ENCODE measurements around the gene SUPV3L1. TPM values are rescaled to one million over a fixed set of nuclear protein-coding genes. Genes with fewer than 3 reads are reported as not detected.
A peak's percentile ranks its signal among the peaks of the same experiment; 100 is the strongest.
"Not testable (repeated sequence)": the region's sequence is repeated elsewhere in the genome, so short reads cannot be mapped to it uniquely, and the experiment has no call there.

Gene SUPV3L1
- total RNA-seq, 1 donor from 2014 or later: 18.4 TPM

- no peak for DNase-seq (ENCODE audit: low read depth in 2 of 2)
These were observed 49.5 kb downstream of the SUPV3L1 start for GRCh38 chr10:69229616-69229916.

DNA sequence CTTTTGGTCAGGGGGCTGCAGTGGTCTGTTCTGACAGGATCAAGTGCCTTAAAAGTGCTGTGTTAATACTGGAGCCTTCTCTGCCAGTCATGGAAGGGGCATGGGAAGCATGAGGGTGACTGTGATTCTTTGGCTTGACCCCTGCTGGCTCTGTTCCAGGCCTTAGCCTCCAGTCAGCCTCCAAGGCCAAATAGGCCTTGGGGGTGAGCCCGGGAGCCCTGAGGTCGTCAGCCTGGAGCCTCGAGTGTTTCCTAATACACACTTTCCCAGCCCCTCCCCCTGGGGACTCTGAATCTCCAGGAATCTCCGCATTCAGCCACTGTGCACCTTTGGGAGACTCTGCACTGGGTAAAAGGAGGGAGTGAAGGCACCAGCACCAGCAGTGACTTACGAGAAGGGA is 50.1 kb downstream of the SUPV3L1 start:
- DNase-seq (ENCODE audit: low read depth in 2 of 2): no peak

DNA sequence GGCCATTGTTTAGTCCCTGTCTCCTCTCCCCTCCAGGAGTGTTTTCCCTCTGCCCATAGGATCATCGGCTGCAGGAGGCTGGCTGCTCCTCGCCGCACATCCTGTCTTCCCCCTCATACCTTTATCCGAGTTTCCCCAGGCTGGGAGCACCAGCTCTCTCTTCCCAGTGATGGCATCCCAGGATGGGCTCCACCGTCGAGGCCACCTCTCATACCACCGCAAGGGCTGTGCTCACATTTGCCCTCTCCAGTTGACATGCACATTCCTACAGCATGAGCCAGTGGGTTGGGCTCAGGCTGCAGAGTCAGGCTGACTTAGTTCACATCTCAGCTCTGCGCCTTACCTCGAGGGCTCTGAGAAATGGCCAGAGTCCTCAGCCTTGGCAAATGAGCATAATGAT is 52.2 kb downstream of the SUPV3L1 start:
- DNase-seq (ENCODE audit: low read depth in 2 of 2): no peak

DNA sequence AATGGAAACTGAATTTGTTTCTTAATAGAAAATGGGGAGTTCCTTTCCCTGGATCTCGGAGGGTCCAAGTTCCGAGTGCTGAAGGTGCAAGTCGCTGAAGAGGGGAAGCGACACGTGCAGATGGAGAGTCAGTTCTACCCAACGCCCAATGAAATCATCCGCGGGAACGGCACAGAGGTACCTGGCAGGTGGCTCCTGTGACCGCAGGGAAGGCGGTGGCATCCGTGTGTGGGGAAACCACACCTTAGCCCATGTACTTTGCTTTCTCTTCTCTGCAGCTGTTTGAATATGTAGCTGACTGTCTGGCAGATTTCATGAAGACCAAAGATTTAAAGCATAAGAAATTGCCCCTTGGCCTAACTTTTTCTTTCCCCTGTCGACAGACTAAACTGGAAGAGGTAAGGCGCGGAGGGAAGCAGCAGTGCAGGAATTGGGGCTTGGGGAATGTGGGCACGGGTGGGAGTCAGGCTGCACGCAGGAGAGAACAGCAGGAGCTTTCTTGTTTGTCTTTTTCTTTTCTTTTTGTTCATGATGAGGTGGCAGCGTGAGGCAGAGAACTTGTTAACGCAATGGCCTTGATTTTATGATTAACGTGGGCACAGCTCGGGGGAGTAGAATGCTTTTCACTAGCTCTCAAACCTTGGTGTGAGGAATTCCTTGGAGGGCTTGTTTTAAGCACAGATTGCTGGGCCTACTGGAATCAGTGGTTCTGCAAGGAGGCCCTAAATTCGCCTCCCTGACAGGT is 52.9 kb downstream of the SUPV3L1 start:
- DNase-seq (ENCODE audit: low read depth in 2 of 2): no peak

DNA sequence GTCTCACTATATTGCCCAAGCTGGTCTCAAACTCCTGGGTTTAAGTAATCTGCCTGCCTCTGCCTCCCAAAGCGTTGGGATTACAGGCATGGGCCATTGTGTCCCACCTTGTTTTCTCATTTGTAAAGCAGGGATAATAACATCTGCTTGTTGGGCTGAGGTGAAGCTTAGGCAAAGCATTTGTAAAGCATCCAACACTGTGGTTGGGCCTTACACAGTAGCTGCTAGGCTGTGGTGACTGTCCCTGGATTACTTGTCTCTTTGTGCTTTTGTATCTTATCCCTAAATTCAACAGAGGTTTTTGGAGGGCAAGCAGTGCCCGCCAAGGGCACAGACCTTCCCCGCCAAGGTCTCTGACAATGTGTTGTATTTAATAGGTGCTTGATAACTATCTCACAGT is 54.4 kb downstream of the SUPV3L1 start:
- DNase-seq (ENCODE audit: low read depth in 2 of 2): no peak

- DNase-seq (ENCODE audit: low read depth in 2 of 2): peak; percentile 48 to 74
These were observed 57.6 kb downstream of the SUPV3L1 start for GRCh38 chr10:69237528-69238159.

DNA sequence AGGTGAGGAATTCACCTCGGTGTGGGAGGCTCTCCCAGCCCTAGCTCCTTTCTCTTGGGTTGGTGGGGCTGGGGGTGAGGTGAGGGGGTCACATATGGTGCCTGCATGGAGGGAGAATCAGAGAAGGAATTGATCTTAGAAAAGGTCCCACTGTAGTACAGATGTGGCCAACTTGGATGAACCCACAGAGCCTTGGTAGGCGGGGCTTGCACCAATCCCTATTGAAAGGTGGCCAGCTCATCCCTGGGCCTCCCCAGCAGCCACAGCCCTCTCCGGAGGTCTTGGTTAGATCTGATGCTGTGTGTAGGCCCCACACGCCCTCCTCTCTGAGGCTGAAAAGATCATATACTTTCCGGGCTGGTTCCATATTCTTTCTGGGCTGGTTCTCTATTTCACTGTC is 59.1 kb downstream of the SUPV3L1 start:
- no peak for DNase-seq (ENCODE audit: low read depth in 2 of 2)

- DNase-seq (ENCODE audit: low read depth in 2 of 2): peak in 1 of 2 donors; percentile 24
These were observed 59.9 kb downstream of the SUPV3L1 start for GRCh38 chr10:69239816-69240434.

- no peak for DNase-seq (ENCODE audit: low read depth in 2 of 2)
These were observed 60.4 kb downstream of the SUPV3L1 start for GRCh38 chr10:69240455-69240854.

DNA sequence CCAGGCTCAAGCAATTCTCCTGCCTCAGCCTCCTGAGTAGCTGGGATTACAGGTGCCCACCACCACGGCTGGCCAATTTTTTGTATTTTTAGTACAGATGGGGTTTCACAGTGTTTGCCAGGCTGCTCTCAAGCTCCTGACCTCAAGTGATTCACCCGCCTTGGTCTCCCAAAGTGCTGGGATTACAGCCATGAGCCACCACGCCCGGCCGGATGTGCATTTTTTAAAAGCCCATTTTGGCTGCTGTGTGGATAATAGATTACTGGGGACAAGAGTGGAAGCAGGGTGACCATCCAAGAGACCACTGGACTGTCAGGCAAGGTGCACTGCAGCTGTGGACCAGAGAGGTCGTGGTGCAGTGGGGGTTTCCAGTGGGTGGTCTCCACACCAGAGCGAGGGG is 61.5 kb downstream of the SUPV3L1 start:
- no peak for DNase-seq (ENCODE audit: low read depth in 2 of 2)

GRCh38 chr10:69242040-69242851 is 62.2 kb downstream of the SUPV3L1 start:
- no peak for DNase-seq (ENCODE audit: low read depth in 2 of 2)

- no peak for DNase-seq (ENCODE audit: low read depth in 2 of 2)
These were observed 62.8 kb downstream of the SUPV3L1 start for GRCh38 chr10:69242852-69243212.

DNA sequence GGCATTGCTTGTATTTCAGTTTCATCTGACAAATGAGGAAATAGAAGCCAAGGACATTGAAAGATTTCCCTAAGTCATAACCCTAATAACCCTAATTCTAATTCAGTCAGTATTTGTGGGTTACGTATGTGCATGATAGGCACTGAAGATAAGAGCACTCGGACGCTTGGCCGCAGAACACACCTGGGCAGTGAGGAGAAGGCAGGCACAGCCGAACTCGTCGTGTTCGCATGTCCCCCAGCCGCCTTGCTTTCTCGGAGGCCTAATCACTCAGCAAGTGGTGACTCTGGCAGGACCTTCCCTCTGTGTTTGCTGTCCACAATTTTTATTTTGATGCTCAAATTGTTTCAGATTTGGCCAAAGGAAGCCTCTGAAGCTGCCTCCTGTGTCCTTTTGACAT is 63.8 kb downstream of the SUPV3L1 start:
- no peak for DNase-seq (ENCODE audit: low read depth in 2 of 2)

DNA sequence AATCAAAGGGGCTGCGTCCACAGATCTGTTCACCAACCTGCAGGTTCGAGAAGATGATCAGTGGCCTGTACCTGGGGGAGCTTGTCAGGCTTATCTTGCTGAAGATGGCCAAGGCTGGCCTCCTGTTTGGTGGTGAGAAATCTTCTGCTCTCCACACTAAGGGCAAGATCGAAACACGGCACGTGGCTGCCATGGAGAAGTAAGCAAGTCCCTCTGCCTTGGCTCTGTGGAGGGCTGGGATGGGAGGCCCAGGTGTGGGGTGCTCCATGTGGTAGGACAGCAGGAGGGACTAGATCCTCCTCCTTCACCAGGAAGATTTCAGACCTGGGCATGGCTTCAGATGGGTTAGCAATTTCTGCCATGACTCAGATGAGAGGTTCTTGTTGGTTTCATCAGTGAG is 66.0 kb downstream of the SUPV3L1 start:
- DNase-seq (ENCODE audit: low read depth in 2 of 2): no peak

DNA sequence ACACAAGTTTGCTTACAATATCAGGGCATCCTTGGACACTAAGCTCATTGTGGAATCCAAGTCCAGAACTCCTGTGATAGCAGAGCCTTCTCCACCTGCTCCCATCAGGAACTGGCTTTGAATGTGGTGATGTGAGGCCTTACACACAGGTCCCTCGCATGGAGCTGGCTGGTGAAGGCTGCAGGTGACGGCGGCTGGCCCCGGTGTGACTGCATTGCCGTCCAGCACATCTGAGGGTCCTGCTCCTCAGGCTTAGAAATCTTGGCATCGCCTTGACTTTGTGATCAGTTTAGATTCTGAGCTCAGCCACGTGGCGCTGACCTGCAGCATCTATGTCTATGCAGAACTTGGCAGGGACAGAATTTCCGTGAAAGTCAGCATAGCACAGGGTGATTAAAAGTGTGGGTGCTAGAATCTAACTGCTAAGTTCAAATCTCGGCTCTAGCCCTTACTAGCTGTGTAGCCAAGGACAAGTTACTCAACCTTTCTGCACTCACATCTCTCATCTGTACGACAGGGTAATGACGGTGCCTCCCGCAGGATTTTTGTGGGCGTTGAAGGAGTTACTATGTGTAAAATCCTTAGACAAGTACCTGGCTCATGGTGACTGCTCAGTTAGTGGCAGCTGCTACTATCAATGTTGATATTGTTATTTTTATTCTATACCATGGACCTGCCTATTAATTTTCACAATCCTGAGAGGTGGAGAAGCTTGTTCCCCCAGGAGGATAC is 66.7 kb downstream of the SUPV3L1 start:
- no peak for DNase-seq (ENCODE audit: low read depth in 2 of 2)

DNA sequence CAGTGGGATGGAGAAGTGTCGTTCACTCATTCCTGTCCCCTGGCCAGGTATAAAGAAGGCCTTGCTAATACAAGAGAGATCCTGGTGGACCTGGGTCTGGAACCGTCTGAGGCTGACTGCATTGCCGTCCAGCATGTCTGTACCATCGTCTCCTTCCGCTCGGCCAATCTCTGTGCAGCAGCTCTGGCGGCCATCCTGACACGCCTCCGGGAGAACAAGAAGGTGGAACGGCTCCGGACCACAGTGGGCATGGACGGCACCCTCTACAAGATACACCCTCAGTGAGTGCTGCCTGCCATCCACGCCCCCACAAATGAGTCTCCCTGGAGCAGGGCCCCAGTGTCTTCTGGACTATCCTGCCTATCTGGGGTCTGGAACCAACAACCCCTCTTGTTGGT is 67.3 kb downstream of the SUPV3L1 start:
- DNase-seq (ENCODE audit: low read depth in 2 of 2): no peak

GRCh38 chr10:69248117-69248730 is 68.2 kb downstream of the SUPV3L1 start:
- DNase-seq (ENCODE audit: low read depth in 2 of 2): no peak

DNA sequence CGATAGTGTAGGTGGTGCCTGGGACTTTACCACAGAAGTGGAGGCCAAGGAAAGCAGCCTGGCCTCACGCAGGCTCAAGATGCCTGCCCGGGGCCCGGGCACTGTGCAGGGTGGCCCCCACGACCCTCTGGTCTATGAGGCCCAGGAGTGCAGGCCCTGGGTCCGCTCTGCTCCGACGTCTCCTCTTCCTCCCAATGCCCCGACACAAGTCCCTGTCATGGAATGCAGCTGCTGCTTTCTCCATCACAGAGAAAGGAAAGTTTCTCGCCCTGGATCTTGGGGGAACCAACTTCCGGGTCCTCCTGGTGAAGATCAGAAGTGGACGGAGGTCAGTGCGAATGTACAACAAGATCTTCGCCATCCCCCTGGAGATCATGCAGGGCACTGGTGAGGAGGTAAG is 70.0 kb downstream of the SUPV3L1 start:
- no peak for DNase-seq (ENCODE audit: low read depth in 2 of 2)

DNA sequence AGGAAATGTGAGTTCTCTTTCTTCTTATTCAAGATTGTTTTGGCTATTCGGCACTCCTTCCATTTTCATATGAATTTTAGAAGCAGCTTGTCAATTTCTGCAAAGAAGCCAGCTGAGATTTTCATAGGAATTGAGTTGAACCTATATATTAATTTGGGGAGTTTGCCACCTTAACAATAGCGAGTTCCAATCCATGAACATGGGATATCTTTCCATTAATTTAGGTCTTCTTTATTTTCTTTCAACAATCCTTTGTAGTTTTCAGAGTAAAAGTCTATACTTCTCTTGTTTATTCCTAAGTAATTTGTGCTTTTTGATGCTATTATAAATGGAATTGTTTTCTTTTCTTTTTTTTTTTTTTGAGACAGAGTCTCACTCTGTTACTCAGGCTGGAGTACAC is 71.4 kb downstream of the SUPV3L1 start:
- DNase-seq (ENCODE audit: low read depth in 2 of 2): not testable (repeated sequence)

DNA sequence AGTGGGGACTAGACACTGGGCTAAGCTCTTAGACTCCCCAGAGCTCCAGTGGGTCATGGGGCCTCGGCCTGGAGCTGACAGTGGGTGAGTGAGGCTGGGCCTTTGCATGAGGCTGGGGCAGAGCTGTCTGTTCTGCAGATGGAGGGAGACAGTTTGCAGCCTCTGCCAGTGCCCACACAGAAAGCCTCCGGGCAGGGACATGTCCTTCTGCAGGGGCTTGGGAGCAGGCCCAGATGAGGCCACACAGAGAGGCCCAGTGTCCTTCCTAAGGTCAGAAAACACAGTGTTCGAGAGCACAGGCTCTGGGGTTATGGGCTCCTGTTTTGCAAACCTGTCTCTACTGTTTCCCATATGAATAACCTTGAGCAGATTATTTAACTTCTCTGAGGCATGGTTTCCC is 73.1 kb downstream of the SUPV3L1 start:
- no peak for DNase-seq (ENCODE audit: low read depth in 2 of 2)

DNA sequence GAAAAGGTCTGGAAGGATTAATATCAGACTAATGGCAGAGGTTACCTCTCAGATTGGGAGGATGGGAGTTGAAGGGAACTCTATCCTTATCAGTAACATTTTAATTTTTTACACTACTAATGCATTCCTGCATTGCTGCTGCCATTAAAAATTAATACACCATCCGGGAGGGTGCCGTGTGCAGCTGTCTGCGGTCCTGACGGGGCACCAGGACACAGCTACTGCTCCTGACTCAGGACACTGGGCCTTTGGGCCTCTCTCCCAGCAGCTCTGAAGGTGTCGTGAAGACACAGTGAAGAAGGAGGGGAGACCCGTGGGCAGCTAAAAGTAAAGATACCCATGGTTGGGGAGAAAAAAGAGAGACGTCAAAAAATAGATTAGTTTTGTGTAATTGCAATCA is 74.8 kb downstream of the SUPV3L1 start:
- DNase-seq (ENCODE audit: low read depth in 2 of 2): no peak
